Rectal smooth muscle tissue (tissue), 1 donor: ENCODE results near the gene ISL2.
A peak's percentile ranks its signal among the peaks of the same experiment; 100 is the strongest.

Experiments
- H3K27ac ChIP-seq: one replicate; pipeline ENCODE4 v1.7.0; 2013; ENCODE audit warnings: low read depth, low read length, inconsistent platforms
- H3K27me3 ChIP-seq: one replicate; pipeline ENCODE4 v1.7.0; 2013; ENCODE audit warnings: low read length; ENCODE audit not compliant: control insufficient read depth, insufficient read depth
- H3K36me3 ChIP-seq: one replicate; pipeline ENCODE4 v1.7.0; 2013; ENCODE audit warnings: low read length; ENCODE audit not compliant: control insufficient read depth, insufficient read depth
- H3K4me1 ChIP-seq: one replicate; pipeline ENCODE4 v1.7.0; 2013; ENCODE audit warnings: low read length; ENCODE audit not compliant: control insufficient read depth, insufficient read depth
- H3K4me3 ChIP-seq: one replicate; pipeline ENCODE4 v1.7.0; 2013; ENCODE audit warnings: low read length
- H3K9ac ChIP-seq: one replicate; pipeline ENCODE4 v1.7.0; 2013; ENCODE audit warnings: low read length

Gene ISL2

GRCh38 chr15:76340803-76341365, 4.3 kb downstream of the ISL2 start:
- H3K9ac ChIP-seq: no peak overlapping the region
- no peak overlapping the region for H3K27ac ChIP-seq
- H3K4me1 ChIP-seq: peaks cover 3% of the 10 kb centered on the region
- H3K36me3 ChIP-seq: no peaks in the 10 kb centered on the region
- peaks cover 46% of the 10 kb centered on the region for H3K27me3 ChIP-seq
- peak overlapping the region; percentile 62 for H3K4me3 ChIP-seq

GRCh38 chr15:76341366-76342057, 4.9 kb downstream of the ISL2 start:
- H3K27ac ChIP-seq: no peak overlapping the region
- peaks cover 49% of the 10 kb centered on the region for H3K27me3 ChIP-seq
- no peak overlapping the region for H3K9ac ChIP-seq
- H3K4me3 ChIP-seq: peak overlapping the region; percentile 39
- no peaks in the 10 kb centered on the region for H3K36me3 ChIP-seq
- peaks cover 3% of the 10 kb centered on the region for H3K4me1 ChIP-seq

DNA sequence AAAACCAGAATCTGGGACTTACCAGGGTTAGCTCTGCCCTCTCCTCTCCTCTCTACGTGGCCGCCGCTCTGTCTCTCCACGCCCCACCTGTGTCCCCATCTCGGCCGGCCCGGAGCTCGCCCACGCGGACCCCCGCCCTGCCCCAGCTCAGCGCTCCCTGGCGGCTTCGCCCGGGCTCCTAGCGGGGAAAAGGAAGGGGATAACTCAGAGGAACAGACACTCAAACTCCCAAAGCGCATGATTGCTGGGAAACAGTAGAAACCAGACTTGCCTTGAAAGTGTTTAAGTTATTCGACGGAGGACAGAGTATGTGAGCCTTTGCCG, 5.4 kb downstream of the ISL2 start:
- Histone ChIP-seq H3K27ac (peak overlapping the region; percentile 12), H3K4me1 (peaks cover 3% of the 10 kb centered on the region), H3K27me3 (peaks cover 52% of the 10 kb centered on the region), H3K36me3 (no peaks in the 10 kb centered on the region), H3K4me3 (peak overlapping the region; percentile 39), H3K9ac (no peak overlapping the region)

DNA sequence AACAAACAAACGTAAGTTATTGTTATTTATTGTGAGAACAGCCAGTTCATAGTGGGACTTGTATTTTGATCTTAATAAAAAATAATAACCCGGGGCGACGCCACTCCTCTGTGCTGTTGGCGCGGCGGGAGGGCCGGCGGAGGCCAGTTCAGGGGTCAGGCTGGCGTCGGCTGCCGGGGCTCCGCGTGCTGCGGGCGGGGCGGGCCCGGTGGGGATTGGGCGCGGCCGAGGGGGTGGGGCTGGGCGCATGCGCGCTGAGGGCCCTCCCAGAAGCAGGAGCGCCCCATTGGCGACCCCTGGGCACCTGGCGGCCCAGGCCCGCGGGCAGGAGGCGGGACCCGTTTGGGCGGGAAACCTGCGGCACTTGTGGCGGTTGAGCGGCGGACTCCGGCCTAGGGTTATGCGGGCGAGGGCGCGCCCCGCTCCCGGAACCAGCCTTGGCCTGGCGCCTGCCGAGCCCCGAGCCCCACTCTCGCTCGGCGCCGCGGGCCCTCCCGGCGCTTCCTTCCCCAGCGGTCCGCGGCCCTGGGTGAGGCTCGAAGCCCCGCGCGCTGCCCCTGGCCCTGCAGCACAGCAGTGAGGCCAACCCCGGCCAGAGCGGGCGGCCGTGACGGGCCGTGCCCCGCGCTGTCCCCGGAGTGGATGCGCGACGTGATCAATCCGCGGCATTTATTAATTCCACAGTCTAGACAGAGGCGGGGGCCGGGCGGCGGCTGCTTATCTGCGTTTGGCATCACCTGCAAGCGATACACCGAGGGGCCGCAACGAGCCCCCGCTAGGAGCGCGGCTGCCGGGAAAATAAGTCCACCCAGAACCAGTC, 6.0 kb downstream of the ISL2 start:
- Histone ChIP-seq H3K9ac (no peak overlapping the region), H3K4me1 (peaks cover 3% of the 10 kb centered on the region), H3K4me3 (peak overlapping the region; percentile 36), H3K36me3 (no peaks in the 10 kb centered on the region), H3K27me3 (peaks cover 52% of the 10 kb centered on the region), H3K27ac (peak overlapping the region; percentile 12)

DNA sequence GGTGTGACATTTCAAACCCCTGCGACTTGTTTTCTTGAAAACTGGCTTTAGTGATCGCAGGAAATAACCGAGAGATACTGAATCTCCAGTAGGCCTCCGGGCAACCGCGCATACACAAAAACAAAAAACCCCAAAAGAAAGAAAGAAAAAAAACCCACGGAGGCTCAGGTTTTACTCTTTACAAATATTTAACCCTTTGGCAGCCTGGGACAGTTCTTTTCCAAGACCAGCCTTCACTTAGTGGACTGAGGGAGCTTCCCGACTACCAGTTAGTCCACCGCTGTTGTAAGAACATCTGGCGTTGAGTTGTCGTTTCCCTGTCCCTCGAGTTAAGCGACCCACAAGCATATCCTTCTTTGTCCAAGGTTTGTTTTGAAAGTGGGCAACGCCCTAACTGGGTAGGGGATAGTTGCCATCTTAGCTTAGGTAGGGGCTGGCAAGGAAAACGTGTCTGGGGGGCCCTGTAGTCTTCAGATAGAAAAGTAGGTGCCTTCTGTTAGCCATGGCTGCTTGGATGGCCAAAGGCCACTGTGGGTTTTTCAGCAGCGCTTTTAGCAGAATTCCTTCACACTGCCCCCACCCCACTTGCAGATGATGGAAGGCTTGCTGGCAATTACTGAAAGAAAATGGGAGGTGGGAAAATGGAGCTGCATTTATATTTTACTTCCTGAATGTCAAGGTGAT, 6.9 kb downstream of the ISL2 start:
- peaks cover 46% of the 10 kb centered on the region for H3K27me3 ChIP-seq
- peaks cover 2% of the 10 kb centered on the region for H3K4me1 ChIP-seq
- no peak overlapping the region for H3K27ac ChIP-seq
- no peak overlapping the region for H3K9ac ChIP-seq
- H3K36me3 ChIP-seq: no peaks in the 10 kb centered on the region
- peak overlapping the region; percentile 9 for H3K4me3 ChIP-seq

GRCh38 chr15:76344893-76345582, 8.5 kb downstream of the ISL2 start:
- H3K27me3 ChIP-seq: peaks cover 31% of the 10 kb centered on the region

GRCh38 chr15:76345583-76345879, 9.0 kb downstream of the ISL2 start:
- H3K4me1 ChIP-seq: no peaks in the 10 kb centered on the region
- H3K36me3 ChIP-seq: no peaks in the 10 kb centered on the region
- H3K9ac ChIP-seq: no peak overlapping the region
- H3K27me3 ChIP-seq: peaks cover 30% of the 10 kb centered on the region
- H3K4me3 ChIP-seq: peak overlapping the region; percentile 59
- peak overlapping the region; percentile 58 for H3K27ac ChIP-seq

More at GRCh38 chr15:76344893-76345582, 8.5 kb downstream of the ISL2 start:
- H3K36me3 ChIP-seq: no peaks in the 10 kb centered on the region
- no peaks in the 10 kb centered on the region for H3K4me1 ChIP-seq
- H3K27ac ChIP-seq: peak overlapping the region; percentile 58
- H3K4me3 ChIP-seq: peak overlapping the region; percentile 59
- no peak overlapping the region for H3K9ac ChIP-seq

DNA sequence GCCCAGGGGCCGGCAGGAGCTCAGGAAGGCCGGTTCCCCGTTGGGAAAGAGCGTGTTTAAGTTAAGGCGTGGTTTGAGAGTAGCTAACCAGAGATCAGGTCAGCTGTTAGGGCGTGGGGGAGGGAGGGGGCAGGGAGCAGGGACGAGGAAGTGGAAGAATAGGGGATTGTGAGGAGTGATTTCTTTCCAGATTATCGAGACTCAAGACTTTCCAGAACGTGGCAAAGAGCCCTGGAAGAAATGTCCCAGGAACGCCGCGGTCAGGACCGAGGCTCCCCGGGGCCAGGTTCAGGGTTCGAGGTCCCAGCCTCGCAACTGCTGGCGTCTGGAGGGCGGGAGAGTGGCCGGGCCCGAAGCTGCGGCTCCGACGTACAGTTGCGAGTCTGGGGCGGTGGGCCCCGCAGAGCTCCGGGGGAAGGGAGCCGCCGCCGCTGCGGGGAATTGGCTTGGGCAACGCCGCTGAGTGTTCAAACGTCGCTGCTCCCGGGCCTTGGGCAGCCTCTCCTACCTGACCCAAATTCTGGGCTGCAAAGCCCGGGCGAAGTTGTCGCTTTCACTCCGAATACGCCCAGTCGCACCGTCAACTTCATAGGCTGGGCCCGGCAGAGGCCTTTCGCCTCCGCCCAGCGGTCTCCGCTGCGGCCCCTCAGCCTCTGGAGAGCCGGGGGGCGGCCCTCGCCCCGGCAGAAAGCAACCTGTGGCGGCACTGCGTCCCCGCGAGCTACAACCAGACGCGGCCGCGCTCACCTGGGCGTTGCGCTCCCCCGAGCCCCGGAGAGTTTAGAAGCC, 9.5 kb downstream of the ISL2 start:
- Histone ChIP-seq H3K4me1 (no peaks in the 10 kb centered on the region), H3K9ac (no peak overlapping the region), H3K27ac (peak overlapping the region; percentile 58), H3K27me3 (peaks cover 25% of the 10 kb centered on the region), H3K36me3 (no peaks in the 10 kb centered on the region), H3K4me3 (peak overlapping the region; percentile 59)

DNA sequence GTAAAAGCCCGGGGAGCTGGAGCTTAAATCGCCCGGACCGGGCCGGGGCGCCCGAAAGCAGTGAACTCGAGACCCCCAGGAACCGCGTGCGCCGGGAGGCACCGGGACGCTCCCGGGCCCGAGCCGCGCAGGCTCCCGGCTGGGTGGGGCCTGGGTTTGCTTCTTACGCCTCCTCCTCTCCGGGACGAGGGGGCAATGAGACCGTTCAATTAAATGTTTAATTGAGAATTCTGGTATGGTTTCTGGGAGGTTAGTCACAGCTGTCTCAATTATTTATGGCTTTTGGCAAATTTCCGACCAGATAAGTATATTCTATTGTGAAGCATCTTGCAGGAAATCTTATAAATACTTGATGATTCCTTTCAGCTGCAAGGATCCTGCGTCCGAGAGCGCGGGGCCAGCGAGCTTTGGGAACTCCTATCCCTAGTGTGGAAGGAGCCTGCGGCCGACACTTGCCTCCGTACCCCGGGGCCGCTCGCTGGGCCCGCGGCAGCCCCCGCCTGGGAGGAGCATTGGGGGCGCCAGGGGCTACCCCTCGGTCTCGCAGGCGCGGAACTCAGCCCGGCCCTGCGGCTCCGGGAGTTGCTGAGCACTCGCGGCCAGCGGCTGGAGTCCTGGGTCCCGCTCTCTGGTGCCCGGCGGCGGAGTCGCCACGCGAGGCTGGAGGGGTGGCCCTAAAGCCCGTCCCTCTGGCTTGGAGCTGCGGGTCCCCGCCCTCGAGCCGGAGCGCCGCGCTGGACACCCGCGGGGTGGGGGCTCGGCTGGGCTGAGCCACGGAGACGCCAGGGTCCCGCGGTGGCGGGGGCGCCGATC, 10.3 kb downstream of the ISL2 start:
- Histone ChIP-seq H3K36me3 (no peaks in the 10 kb centered on the region), H3K27me3 (peaks cover 18% of the 10 kb centered on the region), H3K27ac (peak overlapping the region; percentile 58), H3K4me1 (no peaks in the 10 kb centered on the region), H3K4me3 (peak overlapping the region; percentile 59), H3K9ac (no peak overlapping the region)

DNA sequence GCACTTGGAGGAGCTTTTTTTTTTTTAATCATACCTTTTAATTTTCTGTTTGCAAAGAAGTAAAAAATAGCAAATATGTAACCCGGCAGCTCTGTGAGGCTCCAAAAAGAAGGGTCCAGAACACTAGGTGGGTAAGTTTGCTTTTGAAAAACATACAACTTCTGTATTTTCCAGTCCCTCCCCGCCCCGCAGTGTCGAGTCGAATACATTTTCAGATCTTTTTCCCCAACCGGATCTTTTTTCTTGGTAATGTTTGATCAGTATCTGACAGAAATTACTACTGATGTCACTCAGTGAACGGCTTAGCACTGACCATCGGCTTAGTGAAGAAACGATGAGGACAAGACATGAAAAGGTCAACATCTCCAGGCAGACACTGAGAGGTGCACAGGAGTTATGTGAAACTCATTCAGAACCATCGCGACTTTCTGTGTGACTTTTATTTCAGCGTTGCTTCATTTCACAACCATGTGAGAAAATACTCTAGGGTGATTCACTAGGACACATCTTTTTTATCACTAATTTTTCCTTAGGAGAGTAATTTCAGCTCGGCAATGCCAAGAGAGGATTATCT, 11.0 kb downstream of the ISL2 start:
- peak overlapping the region; percentile 59 for H3K4me3 ChIP-seq
- H3K27me3 ChIP-seq: peaks cover 18% of the 10 kb centered on the region
- no peak overlapping the region for H3K27ac ChIP-seq
- H3K4me1 ChIP-seq: no peaks in the 10 kb centered on the region
- no peaks in the 10 kb centered on the region for H3K36me3 ChIP-seq
- no peak overlapping the region for H3K9ac ChIP-seq
